Measurements from ENCODE around the gene MAOB.
"Not testable (repeated sequence)": the region's sequence is repeated elsewhere in the genome, so short reads cannot be mapped to it uniquely, and the experiment has no call there.

The MAOB gene

GRCh38 chrX:43750248-43750676, 132.0 kb downstream of the MAOB start:
- peak; percentile 49 to 60 for DNase-seq

- DNase-seq: no peak
Observed at GRCh38 chrX:43747476-43747875, 134.8 kb downstream of the MAOB start.

GRCh38 chrX:43745938-43746721, 136.1 kb downstream of the MAOB start:
- DNase-seq: no peak

GRCh38 chrX:43744284-43744683, 138.0 kb downstream of the MAOB start:
- DNase-seq: no peak

GRCh38 chrX:43743100-43743822, 139.0 kb downstream of the MAOB start:
- no peak for DNase-seq

GRCh38 chrX:43741843-43742573, 140.2 kb downstream of the MAOB start:
- DNase-seq: no peak

GRCh38 chrX:43735957-43736356, 146.3 kb downstream of the MAOB start:
- DNase-seq: no peak

GRCh38 chrX:43735534-43735933, 146.7 kb downstream of the MAOB start:
- DNase-seq: no peak

- DNase-seq: no peak
Observed at GRCh38 chrX:43734444-43734843, 147.8 kb downstream of the MAOB start.

- DNase-seq: no peak
Observed at GRCh38 chrX:43733699-43734098, 148.6 kb downstream of the MAOB start.

GRCh38 chrX:43731086-43731485, 151.2 kb downstream of the MAOB start:
- DNase-seq: no peak

- no peak for DNase-seq
Observed at GRCh38 chrX:43728966-43729365, 153.3 kb downstream of the MAOB start.

- DNase-seq: no peak
Observed at GRCh38 chrX:43728002-43728401, 154.2 kb downstream of the MAOB start.

- DNase-seq: not testable (repeated sequence)
Observed at GRCh38 chrX:43727254-43727653, 155.0 kb downstream of the MAOB start.

GRCh38 chrX:43725227-43725626, 157.0 kb downstream of the MAOB start:
- not testable (repeated sequence) for DNase-seq

- DNase-seq: no peak
Observed at GRCh38 chrX:43720961-43721360, 161.3 kb downstream of the MAOB start.

GRCh38 chrX:43720082-43720481, 162.2 kb downstream of the MAOB start:
- no peak for DNase-seq

- no peak for DNase-seq
Observed at GRCh38 chrX:43718956-43719355, 163.3 kb downstream of the MAOB start.

- DNase-seq: no peak
Observed at GRCh38 chrX:43718546-43718945, 163.7 kb downstream of the MAOB start.

GRCh38 chrX:43718081-43718480, 164.2 kb downstream of the MAOB start:
- no peak for DNase-seq

- DNase-seq: no peak
Observed at GRCh38 chrX:43717161-43717560, 165.1 kb downstream of the MAOB start.

- DNase-seq: no peak
Observed at GRCh38 chrX:43716696-43717095, 165.6 kb downstream of the MAOB start.

Measured in CD4-positive, alpha-beta T cell treated with Interleukin-4 for 1 hour (primary cell).